Measurements from ENCODE around the gene DSCAM. TPM values are rescaled to one million over a fixed set of nuclear protein-coding genes. Genes with fewer than 3 reads are reported as not detected.

The DSCAM gene
- total RNA-seq, 2 donors from 2014 or later: not detected

DNA sequence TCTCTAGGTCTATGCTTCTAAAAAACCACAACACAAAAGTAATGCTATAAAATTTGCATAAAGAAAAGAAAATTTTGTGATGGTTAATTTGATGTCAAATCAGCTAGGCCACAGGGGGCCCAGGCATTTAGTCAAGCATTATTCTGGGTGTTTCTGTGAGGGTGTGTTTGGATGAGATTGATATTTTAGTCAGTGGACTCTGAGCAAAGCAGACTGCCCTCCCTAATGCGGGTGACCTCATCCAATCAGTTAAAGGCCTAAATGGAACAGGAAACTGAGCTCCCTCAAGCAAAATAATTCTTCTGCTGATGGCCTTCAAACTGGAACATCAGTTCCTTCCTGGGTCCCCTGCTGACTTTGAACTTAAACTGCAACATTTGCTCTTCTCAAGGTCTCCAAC lies 358.0 kb downstream of the DSCAM start:
- Mint-ChIP-seq H3K9me3 (peaks cover 11 to 12% of the 10 kb centered on the region in 2 donors), H3K4me3 (no peak overlapping the region), H3K36me3 (ENCODE audit: insufficient read depth in 2 of 2) (peaks cover 6% of the 10 kb centered on the region in 2 donors), H3K27me3 (ENCODE audit: low read depth) (no peaks in the 10 kb centered on the region), H3K27ac (no peak overlapping the region), H3K4me1 (ENCODE audit: low read depth) (no peaks in the 10 kb centered on the region)
- DNase-seq (no peak), ATAC-seq (replicated peaks in 1 of 2) (no peak)

DNA sequence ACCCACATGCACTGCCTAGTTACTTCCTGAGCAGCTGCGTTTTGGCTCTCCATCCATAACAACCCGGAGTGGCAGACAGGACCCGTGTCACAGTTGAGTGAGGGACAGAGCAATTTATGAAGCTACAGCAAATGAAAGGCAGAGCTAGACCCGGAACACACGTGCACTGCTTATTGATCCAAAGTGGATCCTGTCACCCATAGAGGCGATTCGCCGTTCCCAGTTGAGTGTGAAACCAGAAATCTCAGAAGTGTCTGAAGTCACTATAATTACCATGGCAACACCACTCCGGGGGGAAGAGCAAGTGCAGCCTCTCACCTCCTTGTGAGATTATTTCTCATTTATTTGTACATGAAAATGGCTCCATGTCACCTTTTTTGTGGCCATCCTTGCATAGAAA lies 365.2 kb downstream of the DSCAM start:
- Mint-ChIP-seq H3K4me3 (no peak overlapping the region), H3K36me3 (ENCODE audit: insufficient read depth in 2 of 2) (no peaks in the 10 kb centered on the region), H3K4me1 (ENCODE audit: low read depth) (no peaks in the 10 kb centered on the region), H3K9me3 (peaks cover 0 to 3% of the 10 kb centered on the region in 2 donors), H3K27ac (no peak overlapping the region), H3K27me3 (ENCODE audit: low read depth) (no peaks in the 10 kb centered on the region)
- ATAC-seq (replicated peaks in 1 of 2): no peak
- no peak for DNase-seq

DNA sequence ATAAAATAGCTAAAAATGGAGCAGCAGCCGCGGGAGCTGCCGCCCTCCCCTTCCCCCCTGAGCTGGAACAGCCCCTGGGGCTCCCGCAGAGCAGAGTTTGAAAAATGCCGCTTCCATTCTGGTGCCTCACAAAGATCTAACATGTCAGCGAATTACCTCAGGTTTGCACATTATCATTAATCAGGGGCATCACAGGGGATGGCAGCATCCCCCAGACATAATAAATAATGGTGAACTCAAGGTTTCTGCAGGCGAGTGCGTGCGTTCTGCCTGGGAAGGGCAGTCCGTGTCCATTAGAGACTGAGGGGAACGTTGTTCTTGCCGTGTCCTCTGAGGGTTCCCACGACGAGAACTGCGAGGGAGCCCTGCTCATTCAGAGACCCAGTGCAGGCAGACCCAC lies 372.4 kb downstream of the DSCAM start:
- Mint-ChIP-seq H3K27me3 (ENCODE audit: low read depth) (no peaks in the 10 kb centered on the region), H3K4me3 (no peak overlapping the region), H3K9me3 (peaks cover 2 to 6% of the 10 kb centered on the region in 2 donors), H3K4me1 (ENCODE audit: low read depth) (no peaks in the 10 kb centered on the region), H3K27ac (no peak overlapping the region), H3K36me3 (ENCODE audit: insufficient read depth in 2 of 2) (no peaks in the 10 kb centered on the region)
- DNase-seq (no peak), ATAC-seq (replicated peaks in 1 of 2) (no peak)

DNA sequence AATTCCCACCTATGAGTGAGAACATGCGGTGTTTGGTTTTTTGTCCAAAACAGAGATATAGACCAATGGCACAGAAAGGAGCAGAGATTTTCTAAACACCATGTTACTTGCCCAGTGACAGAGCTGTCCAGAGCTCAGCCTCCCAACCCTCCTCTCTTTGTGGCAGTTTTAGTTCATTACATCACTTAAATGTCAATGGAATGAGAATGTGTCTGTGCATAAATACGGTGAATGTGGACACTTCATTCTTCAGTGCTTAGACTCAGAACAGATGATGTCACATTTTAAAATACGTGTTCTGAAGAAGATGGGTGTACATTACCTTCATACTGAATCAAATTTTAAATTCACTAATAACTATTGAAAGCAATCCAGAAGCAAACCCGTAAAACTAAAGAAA lies 374.9 kb downstream of the DSCAM start:
- H3K9me3 Mint-ChIP-seq: peaks cover 2 to 5% of the 10 kb centered on the region in 2 donors
- no peak overlapping the region for H3K27ac Mint-ChIP-seq
- no peak for DNase-seq
- ATAC-seq (replicated peaks in 1 of 2): no peak
- no peak overlapping the region for H3K4me3 Mint-ChIP-seq
- H3K36me3 Mint-ChIP-seq (ENCODE audit: insufficient read depth in 2 of 2): no peaks in the 10 kb centered on the region
- H3K27me3 Mint-ChIP-seq (ENCODE audit: low read depth): no peaks in the 10 kb centered on the region
- no peaks in the 10 kb centered on the region for H3K4me1 Mint-ChIP-seq (ENCODE audit: low read depth)

DNA sequence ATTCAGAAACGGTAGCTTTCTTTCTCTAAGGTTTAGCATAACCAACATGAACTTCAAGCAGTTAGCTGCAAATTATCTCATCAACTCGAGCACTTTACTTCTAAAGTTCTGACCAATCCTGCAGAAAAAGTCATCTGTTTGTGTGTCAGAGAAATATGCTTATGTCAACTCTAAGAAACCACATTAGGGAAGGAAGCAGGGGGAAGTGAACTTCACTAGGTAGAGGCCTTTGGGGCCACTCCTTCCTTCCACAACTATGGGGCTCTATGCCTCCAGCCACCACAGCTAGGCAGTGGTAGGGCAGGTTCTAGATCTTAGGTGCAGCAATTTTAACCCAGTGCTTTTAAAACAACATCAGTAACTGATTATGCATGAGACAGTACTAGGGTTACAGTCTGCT lies 375.9 kb downstream of the DSCAM start:
- Mint-ChIP-seq H3K36me3 (ENCODE audit: insufficient read depth in 2 of 2) (no peaks in the 10 kb centered on the region), H3K4me3 (no peak overlapping the region), H3K27me3 (ENCODE audit: low read depth) (no peaks in the 10 kb centered on the region), H3K4me1 (ENCODE audit: low read depth) (no peaks in the 10 kb centered on the region), H3K27ac (no peak overlapping the region), H3K9me3 (peaks cover 2 to 5% of the 10 kb centered on the region in 2 donors)
- ATAC-seq (replicated peaks in 1 of 2) (no peak), DNase-seq (no peak)

DNA sequence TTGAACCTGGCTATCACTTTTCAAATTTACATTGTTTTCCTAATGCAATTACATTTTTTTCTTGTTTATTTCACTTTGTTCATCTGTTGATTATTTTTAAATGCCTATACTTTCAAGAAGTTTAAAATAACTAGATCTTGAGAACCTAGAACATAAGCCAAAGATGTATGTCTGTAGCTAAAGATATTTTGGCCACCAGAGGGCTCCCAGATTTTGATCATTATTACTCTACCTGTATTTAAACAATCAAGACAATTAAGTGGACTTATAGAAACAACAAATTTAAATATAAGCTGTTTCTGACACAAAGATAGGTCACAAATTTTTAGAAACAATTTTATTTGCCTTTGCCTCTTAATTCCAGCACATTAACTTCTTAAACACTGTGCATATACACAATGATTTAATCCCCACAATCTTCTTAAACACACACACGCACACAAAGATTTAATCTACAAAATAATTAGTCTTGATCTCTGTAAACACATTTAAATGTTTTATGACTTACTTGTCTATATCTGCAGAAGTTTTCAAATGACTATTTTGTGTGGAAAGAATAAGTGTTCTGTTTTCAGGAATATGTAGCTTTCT lies 380.0 kb downstream of the DSCAM start:
- no peaks in the 10 kb centered on the region for H3K36me3 Mint-ChIP-seq (ENCODE audit: insufficient read depth in 2 of 2)
- H3K4me1 Mint-ChIP-seq (ENCODE audit: low read depth): no peaks in the 10 kb centered on the region
- DNase-seq (no peak), ATAC-seq (replicated peaks in 1 of 2) (no peak)
- H3K9me3 Mint-ChIP-seq: peaks cover 0 to 5% of the 10 kb centered on the region in 2 donors
- H3K4me3 Mint-ChIP-seq: no peak overlapping the region
- no peak overlapping the region for H3K27ac Mint-ChIP-seq
- H3K27me3 Mint-ChIP-seq (ENCODE audit: low read depth): no peaks in the 10 kb centered on the region

GRCh38 chr21:40465382-40465781 lies 381.6 kb downstream of the DSCAM start:
- DNase-seq: no peak
- no peaks in the 10 kb centered on the region for H3K27me3 Mint-ChIP-seq (ENCODE audit: low read depth)
- ATAC-seq (replicated peaks in 1 of 2): no peak
- H3K4me1 Mint-ChIP-seq (ENCODE audit: low read depth): no peaks in the 10 kb centered on the region
- H3K9me3 Mint-ChIP-seq: peaks cover 0 to 5% of the 10 kb centered on the region in 2 donors
- H3K27ac Mint-ChIP-seq: no peak overlapping the region
- no peaks in the 10 kb centered on the region for H3K36me3 Mint-ChIP-seq (ENCODE audit: insufficient read depth in 2 of 2)
- no peak overlapping the region for H3K4me3 Mint-ChIP-seq

DNA sequence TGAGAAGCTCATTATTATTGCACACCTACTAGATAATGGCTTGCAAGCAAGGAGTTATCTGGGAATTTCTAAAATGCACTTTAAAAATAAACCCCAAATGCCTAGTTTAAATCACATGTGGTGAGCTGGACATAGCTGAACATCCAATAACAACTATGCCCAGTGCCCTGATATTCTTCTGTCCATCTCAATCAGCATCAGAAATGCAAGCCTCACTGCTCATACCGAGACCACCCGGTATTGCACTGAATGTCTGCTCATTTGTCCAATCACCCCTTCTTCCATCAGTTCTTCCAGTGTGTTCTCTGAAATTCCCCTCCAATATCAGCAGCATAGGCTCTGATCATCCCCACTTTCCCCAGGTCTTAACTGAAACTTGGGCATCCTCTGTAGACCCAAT lies 383.8 kb downstream of the DSCAM start:
- ATAC-seq (replicated peaks in 1 of 2): no peak
- H3K9me3 Mint-ChIP-seq: peaks cover 0 to 4% of the 10 kb centered on the region in 2 donors

GRCh38 chr21:40461008-40461407 lies 385.9 kb downstream of the DSCAM start:
- H3K9me3 Mint-ChIP-seq: peaks cover 0 to 4% of the 10 kb centered on the region in 2 donors
- no peaks in the 10 kb centered on the region for H3K4me1 Mint-ChIP-seq (ENCODE audit: low read depth)
- ATAC-seq (replicated peaks in 1 of 2): no peak
- no peak overlapping the region for H3K27ac Mint-ChIP-seq
- no peaks in the 10 kb centered on the region for H3K27me3 Mint-ChIP-seq (ENCODE audit: low read depth)
- DNase-seq: no peak
- H3K36me3 Mint-ChIP-seq (ENCODE audit: insufficient read depth in 2 of 2): no peaks in the 10 kb centered on the region
- H3K4me3 Mint-ChIP-seq: no peak overlapping the region

More for the DNA sequence above, 383.8 kb downstream of the DSCAM start:
- no peaks in the 10 kb centered on the region for H3K4me1 Mint-ChIP-seq (ENCODE audit: low read depth)
- no peaks in the 10 kb centered on the region for H3K36me3 Mint-ChIP-seq (ENCODE audit: insufficient read depth in 2 of 2)
- no peak for DNase-seq
- no peak overlapping the region for H3K4me3 Mint-ChIP-seq
- H3K27me3 Mint-ChIP-seq (ENCODE audit: low read depth): no peaks in the 10 kb centered on the region
- H3K27ac Mint-ChIP-seq: no peak overlapping the region

DNA sequence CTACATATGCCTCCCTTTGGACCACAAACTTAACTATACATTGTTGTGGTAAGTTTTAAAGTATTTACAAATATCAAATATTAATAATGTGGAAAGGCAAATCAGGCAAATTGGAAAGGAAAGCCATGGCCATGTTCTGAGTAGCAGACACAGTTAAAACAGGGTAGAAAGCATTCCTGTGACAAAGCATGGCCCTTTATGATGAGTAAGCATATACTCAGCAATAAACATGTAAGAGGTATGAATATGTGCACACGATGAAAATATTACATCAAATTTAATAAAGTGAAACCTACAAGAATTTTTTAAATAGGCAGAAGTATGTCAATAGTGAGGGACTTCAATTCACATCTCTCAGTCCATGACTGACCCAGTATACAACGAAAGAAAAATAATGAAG lies 389.2 kb downstream of the DSCAM start:
- Mint-ChIP-seq H3K27me3 (ENCODE audit: low read depth) (no peaks in the 10 kb centered on the region), H3K36me3 (ENCODE audit: insufficient read depth in 2 of 2) (no peaks in the 10 kb centered on the region), H3K4me3 (no peak overlapping the region), H3K9me3 (peaks cover 2 to 4% of the 10 kb centered on the region in 2 donors), H3K4me1 (ENCODE audit: low read depth) (no peaks in the 10 kb centered on the region), H3K27ac (no peak overlapping the region)
- ATAC-seq (replicated peaks in 1 of 2): no peak
- DNase-seq: no peak

DNA sequence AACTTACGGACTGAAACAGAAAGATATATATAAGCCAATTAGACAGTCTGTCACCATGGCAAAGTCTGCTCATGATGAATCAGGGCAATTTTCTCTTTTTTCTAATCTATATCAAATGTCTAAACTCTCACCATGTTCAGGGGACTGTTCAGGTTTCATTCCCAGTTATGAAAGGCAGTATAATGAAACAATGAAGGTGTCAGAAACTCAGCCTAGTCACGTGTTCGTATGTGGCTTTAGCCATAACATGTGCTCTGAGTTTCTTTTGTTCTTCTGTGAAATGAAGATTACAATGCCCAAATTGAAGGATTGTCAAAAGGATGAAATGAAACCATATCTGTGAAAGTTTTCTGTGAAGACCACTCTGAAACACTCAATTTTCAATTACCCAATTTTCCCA lies 392.9 kb downstream of the DSCAM start:
- ATAC-seq (replicated peaks in 1 of 2): no peak
- no peak for DNase-seq

GRCh38 chr21:40453183-40453582 lies 393.8 kb downstream of the DSCAM start:
- H3K9me3 Mint-ChIP-seq: peaks cover 3 to 4% of the 10 kb centered on the region in 2 donors
- DNase-seq (no peak), ATAC-seq (replicated peaks in 1 of 2) (no peak)
- no peaks in the 10 kb centered on the region for H3K27me3 Mint-ChIP-seq (ENCODE audit: low read depth)
- H3K36me3 Mint-ChIP-seq (ENCODE audit: insufficient read depth in 2 of 2): no peaks in the 10 kb centered on the region
- H3K27ac Mint-ChIP-seq: no peak overlapping the region
- no peaks in the 10 kb centered on the region for H3K4me1 Mint-ChIP-seq (ENCODE audit: low read depth)
- no peak overlapping the region for H3K4me3 Mint-ChIP-seq

More for the DNA sequence above, 392.9 kb downstream of the DSCAM start:
- H3K4me1 Mint-ChIP-seq (ENCODE audit: low read depth): no peaks in the 10 kb centered on the region
- peaks cover 3 to 4% of the 10 kb centered on the region in 2 donors for H3K9me3 Mint-ChIP-seq
- H3K4me3 Mint-ChIP-seq: no peak overlapping the region
- H3K36me3 Mint-ChIP-seq (ENCODE audit: insufficient read depth in 2 of 2): no peaks in the 10 kb centered on the region
- no peaks in the 10 kb centered on the region for H3K27me3 Mint-ChIP-seq (ENCODE audit: low read depth)
- H3K27ac Mint-ChIP-seq: no peak overlapping the region

DNA sequence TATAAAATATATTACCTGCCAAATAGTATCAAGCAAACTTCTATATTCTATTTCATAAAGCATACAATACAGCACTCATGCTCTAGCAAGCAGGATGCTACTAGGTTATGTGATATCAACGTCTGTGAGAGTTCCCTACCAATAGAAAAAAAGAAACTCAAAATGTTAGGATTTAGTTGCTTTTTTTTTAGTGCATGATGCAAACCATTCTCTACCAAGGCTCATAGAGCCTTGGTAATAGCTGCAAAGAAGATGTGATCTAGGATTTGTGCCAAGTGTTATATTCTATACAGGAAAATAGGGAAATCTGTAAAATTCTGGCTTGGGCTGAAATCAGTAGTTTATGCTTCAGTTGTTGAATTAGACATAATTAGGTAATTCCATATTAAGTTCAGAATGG lies 394.4 kb downstream of the DSCAM start:
- peaks cover 3 to 4% of the 10 kb centered on the region in 2 donors for H3K9me3 Mint-ChIP-seq
- no peaks in the 10 kb centered on the region for H3K4me1 Mint-ChIP-seq (ENCODE audit: low read depth)
- ATAC-seq (replicated peaks in 1 of 2): no peak
- no peak overlapping the region for H3K4me3 Mint-ChIP-seq
- no peak for DNase-seq
- no peaks in the 10 kb centered on the region for H3K27me3 Mint-ChIP-seq (ENCODE audit: low read depth)
- H3K36me3 Mint-ChIP-seq (ENCODE audit: insufficient read depth in 2 of 2): no peaks in the 10 kb centered on the region
- H3K27ac Mint-ChIP-seq: no peak overlapping the region

DNA sequence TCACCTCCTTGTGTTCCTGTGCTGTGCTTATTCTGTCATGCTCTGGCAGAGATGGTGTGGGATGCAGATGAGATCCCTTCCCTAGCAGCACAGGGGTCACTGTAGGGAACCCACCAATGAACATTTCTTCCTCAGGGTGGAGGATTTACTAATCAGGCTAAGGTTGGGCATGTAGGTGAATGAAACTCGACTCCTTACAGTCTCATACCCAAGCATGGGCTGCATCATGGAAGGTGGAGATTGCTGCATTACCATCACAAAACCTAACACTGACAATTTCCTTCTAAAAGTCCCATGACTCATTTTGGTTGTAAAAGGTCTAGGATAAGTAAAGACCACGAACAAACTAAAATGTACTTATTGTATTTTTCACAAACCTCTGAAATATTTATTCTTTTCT lies 399.9 kb downstream of the DSCAM start:
- H3K27ac Mint-ChIP-seq: no peak overlapping the region
- DNase-seq: no peak
- no peaks in the 10 kb centered on the region for H3K27me3 Mint-ChIP-seq (ENCODE audit: low read depth)
- ATAC-seq (replicated peaks in 1 of 2): no peak
- peaks cover 0 to 3% of the 10 kb centered on the region in 2 donors for H3K36me3 Mint-ChIP-seq (ENCODE audit: insufficient read depth in 2 of 2)
- peaks cover 4 to 6% of the 10 kb centered on the region in 2 donors for H3K9me3 Mint-ChIP-seq
- no peak overlapping the region for H3K4me3 Mint-ChIP-seq
- no peaks in the 10 kb centered on the region for H3K4me1 Mint-ChIP-seq (ENCODE audit: low read depth)
